SU-DHL-6 (cell line): ENCODE results near the gene RBFA.

Experiments
- H2AFZ ChIP-seq: fragments of 200-600 bp; sonication (generic); 2 replicates; pipeline ENCODE4 v1.6.1; 2014; ENCODE audit warnings: low read depth, mild to moderate bottlenecking, moderate library complexity, mixed read lengths, antibody characterized with exemption, low read length; ENCODE audit not compliant: severe bottlenecking
- H3F3A ChIP-seq: fragments of 200-600 bp; shearing (Covaris generic); 2 replicates; pipeline ENCODE4 v1.6.0; 2016; ENCODE audit warnings: antibody characterized with exemption, mild to moderate bottlenecking; ENCODE audit not compliant: insufficient read depth
- H3K27ac ChIP-seq: fragments of 200-600 bp; sonication (generic); 2 replicates; pipeline ENCODE4 v1.5.1; 2016; ENCODE audit warnings: low read depth, mild to moderate bottlenecking, low read length, moderate library complexity, mixed read lengths
- H3K27me3 ChIP-seq: fragments of 200-600 bp; sonication (generic), shearing (Covaris generic); 2 replicates; pipeline ENCODE4 v1.6.0; 2014; ENCODE audit warnings: mild to moderate bottlenecking, low read length
- H3K36me3 ChIP-seq: fragments of 200-600 bp; sonication (generic); 2 replicates; pipeline ENCODE4 v1.6.1; 2014; ENCODE audit warnings: mild to moderate bottlenecking, low read length, mixed read lengths
- H3K4me2 ChIP-seq: fragments of 300-600, 200-600 bp; shearing (Covaris generic), sonication (generic); 2 replicates; pipeline ENCODE4 v1.6.0; 2014; ENCODE audit warnings: low read length, low read depth, mild to moderate bottlenecking; ENCODE audit not compliant: poor library complexity, severe bottlenecking
- H3K4me3 ChIP-seq: fragments of 200-600 bp; sonication (generic); 2 replicates; pipeline ENCODE4 v1.5.1; 2014; ENCODE audit warnings: antibody characterized with exemption, low read length, mild to moderate bottlenecking, mixed read lengths; ENCODE audit not compliant: insufficient read depth, poor library complexity, severe bottlenecking
- H3K79me2 ChIP-seq: fragments of 200-600 bp; sonication (generic); 2 replicates; pipeline ENCODE4 v1.6.1; 2014; ENCODE audit warnings: mild to moderate bottlenecking, low read length, moderate library complexity; ENCODE audit not compliant: insufficient read depth
- H3K9ac ChIP-seq: fragments of 200-600 bp; sonication (generic); 2 replicates; pipeline ENCODE4 v1.7.0; 2014; ENCODE audit warnings: mild to moderate bottlenecking, low read length
- H3K9me2 ChIP-seq: fragments of 200-600 bp; sonication (generic); replicated peaks from 2 replicates; pipeline ENCODE4 v1.6.1; 2014; ENCODE audit warnings: low read length; ENCODE audit not compliant: insufficient read depth
- H3K9me3 ChIP-seq: fragments of 200-600 bp; sonication (generic); 2 replicates; pipeline ENCODE4 v1.6.1; 2014; ENCODE audit warnings: low read length, mixed read lengths; ENCODE audit not compliant: insufficient read depth
- H4K20me1 ChIP-seq: fragments of 200-600 bp; sonication (generic); 2 replicates; pipeline ENCODE4 v1.6.1; 2014; ENCODE audit warnings: low read depth, mild to moderate bottlenecking, antibody characterized with exemption, low read length, moderate library complexity, mixed read lengths
- EZH2phosphoT487 ChIP-seq: fragments of 200-600 bp; sonication (generic), shearing (Covaris generic); conservative IDR thresholded peaks from 2 replicates; pipeline ENCODE4 v1.6.1; 2018; ENCODE audit warnings: mild to moderate bottlenecking, antibody characterized with exemption, low read length, moderate library complexity, mixed read lengths
- TF ChIP-seq, protein P1 (sequence below): fragments of 200-600 bp; sonication (generic); IDR thresholded peaks from one replicate; pipeline ENCODE4 v1.5.1; 2017; ENCODE audit warnings: antibody characterized with exemption, mild to moderate bottlenecking, low read length, moderate library complexity; ENCODE audit not compliant: insufficient read depth, poor library complexity, severe bottlenecking

RBFA gene

DNA sequence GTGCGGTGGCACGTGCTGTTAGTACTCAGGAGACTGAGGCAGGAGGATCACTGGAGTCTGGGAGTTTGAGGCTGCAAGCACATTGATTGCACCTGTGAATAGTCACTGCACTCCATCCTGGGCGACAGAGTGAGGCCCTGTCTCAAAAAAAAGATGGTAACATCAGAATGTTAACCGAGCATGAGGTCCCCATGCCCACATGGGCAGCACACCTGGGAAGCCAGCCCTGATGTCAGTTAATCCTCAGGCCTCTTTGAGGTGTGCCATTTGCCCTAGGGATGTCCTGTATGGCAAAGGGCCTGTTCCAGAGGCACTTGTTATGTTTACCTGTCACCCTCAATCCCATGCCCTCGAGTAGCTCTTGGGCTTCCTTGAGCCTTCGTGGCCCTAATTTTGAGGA lies 16.6 kb downstream of the RBFA start:
- Histone ChIP-seq H3K36me3 (peaks cover 25% of the 10 kb centered on the region), H3K9me3 (peaks cover 19% of the 10 kb centered on the region; the same call in 1 of the 2 replicates), H3K79me2 (no peaks in the 10 kb centered on the region), H3K9ac (no peak overlapping the region), H4K20me1 (no peaks in the 10 kb centered on the region), H3K4me2 (no peak overlapping the region), H3K9me2 (no peaks in the 10 kb centered on the region), H3K27ac (no peak overlapping the region), H3K4me3 (no peak overlapping the region), H2AFZ (no peak overlapping the region), H3F3A (no peaks in the 10 kb centered on the region), H3K27me3 (no peaks in the 10 kb centered on the region)
- no peak for TF ChIP-seq EZH2phosphoT487
- TF ChIP-seq, protein P1, sequence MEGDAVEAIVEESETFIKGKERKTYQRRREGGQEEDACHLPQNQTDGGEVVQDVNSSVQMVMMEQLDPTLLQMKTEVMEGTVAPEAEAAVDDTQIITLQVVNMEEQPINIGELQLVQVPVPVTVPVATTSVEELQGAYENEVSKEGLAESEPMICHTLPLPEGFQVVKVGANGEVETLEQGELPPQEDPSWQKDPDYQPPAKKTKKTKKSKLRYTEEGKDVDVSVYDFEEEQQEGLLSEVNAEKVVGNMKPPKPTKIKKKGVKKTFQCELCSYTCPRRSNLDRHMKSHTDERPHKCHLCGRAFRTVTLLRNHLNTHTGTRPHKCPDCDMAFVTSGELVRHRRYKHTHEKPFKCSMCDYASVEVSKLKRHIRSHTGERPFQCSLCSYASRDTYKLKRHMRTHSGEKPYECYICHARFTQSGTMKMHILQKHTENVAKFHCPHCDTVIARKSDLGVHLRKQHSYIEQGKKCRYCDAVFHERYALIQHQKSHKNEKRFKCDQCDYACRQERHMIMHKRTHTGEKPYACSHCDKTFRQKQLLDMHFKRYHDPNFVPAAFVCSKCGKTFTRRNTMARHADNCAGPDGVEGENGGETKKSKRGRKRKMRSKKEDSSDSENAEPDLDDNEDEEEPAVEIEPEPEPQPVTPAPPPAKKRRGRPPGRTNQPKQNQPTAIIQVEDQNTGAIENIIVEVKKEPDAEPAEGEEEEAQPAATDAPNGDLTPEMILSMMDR = no peak

DNA sequence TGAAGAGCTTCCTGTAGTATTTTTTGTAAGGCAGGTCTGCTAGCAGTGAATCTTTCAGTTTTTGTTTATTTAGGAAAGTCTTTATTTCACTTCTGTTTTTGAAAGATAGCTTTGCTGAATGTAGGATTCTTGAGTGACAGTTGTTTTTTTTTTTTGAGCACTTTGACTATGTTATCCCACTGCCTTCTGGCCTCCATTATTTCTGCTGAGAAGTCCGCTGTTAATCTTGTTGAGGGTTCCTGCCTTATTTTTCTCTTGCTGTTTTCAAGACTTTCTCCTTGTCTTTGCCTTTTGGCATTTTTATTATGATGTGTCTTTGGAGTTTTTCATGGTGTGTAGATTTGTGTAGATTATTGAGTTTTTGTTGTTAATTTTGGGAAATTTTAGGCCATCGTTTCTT lies 21.9 kb downstream of the RBFA start:
- no peaks in the 10 kb centered on the region for H3F3A ChIP-seq
- H3K9ac ChIP-seq = no peak overlapping the region
- H2AFZ ChIP-seq = no peak overlapping the region
- no peak overlapping the region for H3K4me3 ChIP-seq
- peaks cover 4% of the 10 kb centered on the region; the same call in 1 of the 2 replicates for H3K36me3 ChIP-seq
- no peaks in the 10 kb centered on the region for H3K9me2 ChIP-seq
- H3K27ac ChIP-seq = no peak overlapping the region
- no peaks in the 10 kb centered on the region for H3K27me3 ChIP-seq
- H4K20me1 ChIP-seq = no peaks in the 10 kb centered on the region
- no peak for TF ChIP-seq EZH2phosphoT487
- TF ChIP-seq, protein P1 = no peak
- peaks cover 25% of the 10 kb centered on the region; the same call in 1 of the 2 replicates for H3K9me3 ChIP-seq
- no peaks in the 10 kb centered on the region for H3K79me2 ChIP-seq
- H3K4me2 ChIP-seq = no peak overlapping the region

DNA sequence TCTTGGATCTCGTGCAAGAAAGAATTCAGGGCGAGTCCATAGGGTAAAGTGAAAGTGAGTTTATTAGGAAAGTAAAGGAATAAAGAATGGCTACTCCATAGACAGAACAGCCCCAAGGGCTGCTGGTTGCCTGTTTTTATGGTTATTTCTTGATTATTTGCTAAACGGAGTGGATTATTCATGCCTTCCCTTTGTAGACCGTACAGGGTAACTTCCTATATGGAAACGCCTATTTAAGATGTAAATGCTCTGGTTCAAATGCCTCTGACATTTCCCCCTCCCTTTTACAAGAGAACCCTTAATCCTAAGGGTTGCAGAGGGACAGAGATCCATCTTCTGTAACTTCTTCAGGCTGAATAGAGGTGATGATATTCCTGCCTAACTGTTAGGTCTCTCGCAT lies 25.7 kb downstream of the RBFA start:
- no peak overlapping the region for H3K4me2 ChIP-seq
- no peaks in the 10 kb centered on the region for H3K36me3 ChIP-seq
- no peaks in the 10 kb centered on the region for H3F3A ChIP-seq
- H3K9me3 ChIP-seq = peaks cover 26% of the 10 kb centered on the region; the same call in 1 of the 2 replicates
- H3K9me2 ChIP-seq = no peaks in the 10 kb centered on the region
- no peaks in the 10 kb centered on the region for H4K20me1 ChIP-seq
- H3K4me3 ChIP-seq = no peak overlapping the region
- H3K9ac ChIP-seq = no peak overlapping the region
- no peaks in the 10 kb centered on the region for H3K27me3 ChIP-seq
- H2AFZ ChIP-seq = no peak overlapping the region
- no peaks in the 10 kb centered on the region for H3K79me2 ChIP-seq
- H3K27ac ChIP-seq = no peak overlapping the region
- TF ChIP-seq, protein P1 = no peak
- no peak for TF ChIP-seq EZH2phosphoT487
